ENCODE measurements around the gene PPM1A. TPM values are rescaled to one million over a fixed set of nuclear protein-coding genes. Genes with fewer than 3 reads are reported as not detected.

The PPM1A gene
- total and polyA plus RNA-seq, 2 of the 13 experiments (the other 11 are each of a cell fraction or from before 2014, with no cell fraction given) = 23.3 to 29.8 TPM

- CTCF ChIA-PET (ENCODE audit: low intra/inter-chr PET ratio, low total read pairs) = no interaction called here
- 94% methylated on average over 2 of the region's 2 CpGs for WGBS (ENCODE audit: low lambda C conversion rate)
- no peak for TF ChIP-seq RFXAP (CRISPR knock-in tag; IDR thresholded peaks at IDR 0.05; ENCODE audit: borderline replicate concordance)
- TF ChIP-seq CBFB (CRISPR knock-in tag; IDR thresholded peaks at IDR 0.05) = no peak
- TF ChIP-seq SMAD1 (CRISPR knock-in tag; IDR thresholded peaks at IDR 0.05; ENCODE audit: borderline replicate concordance, low read depth) = no peak
- TF ChIP-seq, protein P1, sequence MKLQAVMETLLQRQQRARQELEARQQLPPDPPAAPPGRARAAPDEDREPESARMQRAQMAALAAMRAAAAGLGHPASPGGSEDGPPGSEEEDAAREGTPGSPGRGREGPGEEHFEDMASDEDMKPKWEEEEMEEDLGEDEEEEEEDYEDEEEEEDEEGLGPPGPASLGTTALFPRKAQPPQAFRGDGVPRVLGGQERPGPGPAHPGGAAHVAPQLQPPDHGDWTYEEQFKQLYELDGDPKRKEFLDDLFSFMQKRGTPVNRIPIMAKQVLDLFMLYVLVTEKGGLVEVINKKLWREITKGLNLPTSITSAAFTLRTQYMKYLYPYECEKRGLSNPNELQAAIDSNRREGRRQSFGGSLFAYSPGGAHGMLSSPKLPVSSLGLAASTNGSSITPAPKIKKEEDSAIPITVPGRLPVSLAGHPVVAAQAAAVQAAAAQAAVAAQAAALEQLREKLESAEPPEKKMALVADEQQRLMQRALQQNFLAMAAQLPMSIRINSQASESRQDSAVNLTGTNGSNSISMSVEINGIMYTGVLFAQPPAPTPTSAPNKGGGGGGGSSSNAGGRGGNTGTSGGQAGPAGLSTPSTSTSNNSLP (IDR thresholded peaks at IDR 0.05; ENCODE audit: low read depth, low read length) = no peak
- TF ChIP-seq ZNF256 (CRISPR knock-in tag; conservative IDR thresholded peaks at IDR 0.05) = no peak
- TF ChIP-seq ZNF746 (CRISPR knock-in tag; IDR thresholded peaks at IDR 0.05) = no peak
- TF ChIP-seq KMT2B (CRISPR knock-in tag; IDR thresholded peaks at IDR 0.05) = no peak
- no peak for TF ChIP-seq RORA (CRISPR knock-in tag; IDR thresholded peaks at IDR 0.05)
- no peak for TF ChIP-seq TBL1XR1 (IDR thresholded peaks at IDR 0.05; ENCODE audit: borderline replicate concordance, low read length, partially characterized antibody)
- no peak for TF ChIP-seq ZNF329 (CRISPR knock-in tag; IDR thresholded peaks at IDR 0.05; ENCODE audit: low read depth)
- no peak for TF ChIP-seq KAT8 (CRISPR knock-in tag; IDR thresholded peaks at IDR 0.05)
- intact Hi-C loops (cut with micrococcal nuclease; ENCODE audit: unreplicated experiment) (loop anchor here (2.0 kb wide), 1 partner anchor 15 kb away; no protein-coding TSS in a partner anchor), in situ Hi-C loops (cut with HindIII; ENCODE audit: extremely low pct_ligation_motif_present, low pct_unique_long_range_greater_than_20kb) (no loop called here)
- H3K9ac ChIP-seq (ENCODE audit: insufficient read depth, low read depth, low read length) = no peak overlapping the region
- peaks cover 42% of the 10 kb centered on the region for H4K20me1 ChIP-seq (ENCODE audit: insufficient read depth, low read length)
- ATAC-seq (no peak; the same call in 1 of the 3 replicates), FAIRE-seq (no peak), DNase-seq (ENCODE audit: low spot score) (no peak)
- peaks cover 75% of the 10 kb centered on the region for H3K79me2 ChIP-seq (ENCODE audit: insufficient read depth, low read length)
- H3K4me1 ChIP-seq (ENCODE audit: insufficient read depth, low read length) = peaks cover 55% of the 10 kb centered on the region
- no peak overlapping the region for H2AFZ ChIP-seq (ENCODE audit: low read length)
- H3K4me2 ChIP-seq (ENCODE audit: low read depth, low read length) = 0 out of 2 replicates have a peak overlapping the region, but pooled peaks have one; percentile 13
- no peak overlapping the region for H3K4me3 ChIP-seq (replicated peaks in 1 of 3; ENCODE audit: insufficient read depth in 1 of 3, low read depth in 2 of 3, low read length in 3 of 3)
- no peaks in the 10 kb centered on the region for H3K9me3 ChIP-seq (ENCODE audit: low read length)
- H3K27me3 ChIP-seq (ENCODE audit: control insufficient read depth in 1 of 2, insufficient read depth in 2 of 2, low read length in 2 of 2) = no peaks in the 10 kb centered on the region
- no TSS peak for BruUV-seq (replicated peaks)
- H3K36me3 ChIP-seq (replicated peaks in 1 of 2; ENCODE audit: control insufficient read depth in 1 of 2, insufficient read depth in 2 of 2, low read length in 2 of 2) = no peaks in the 10 kb centered on the region
- POLR2A ChIA-PET = interaction anchor here (0.6 kb wide), 1 partner anchor 25 kb away, joined by 3 read pairs; the partner anchor contains the start of gene PPM1A
- peak overlapping the region; percentile 17 for H3K27ac ChIP-seq (ENCODE audit: extremely low read length, insufficient read depth, low read length)
Observed at GRCh38 chr14:60273956-60274355, 24.9 kb downstream of the PPM1A start.
